HG02610 (cell line): ENCODE measurements around the gene CUTA.
"Not testable (repeated sequence)": the region's sequence is repeated elsewhere in the genome, so short reads cannot be mapped to it uniquely, and the experiment has no call there.

Experiments used
- ATAC-seq: cut with Tn5 transposase; IDR thresholded peaks from one replicate; pipeline ENCODE4 v1.9.1; 2021; ENCODE audit warnings: mild to moderate bottlenecking, moderate library complexity; ENCODE audit not compliant: unreplicated experiment

CUTA gene

DNA sequence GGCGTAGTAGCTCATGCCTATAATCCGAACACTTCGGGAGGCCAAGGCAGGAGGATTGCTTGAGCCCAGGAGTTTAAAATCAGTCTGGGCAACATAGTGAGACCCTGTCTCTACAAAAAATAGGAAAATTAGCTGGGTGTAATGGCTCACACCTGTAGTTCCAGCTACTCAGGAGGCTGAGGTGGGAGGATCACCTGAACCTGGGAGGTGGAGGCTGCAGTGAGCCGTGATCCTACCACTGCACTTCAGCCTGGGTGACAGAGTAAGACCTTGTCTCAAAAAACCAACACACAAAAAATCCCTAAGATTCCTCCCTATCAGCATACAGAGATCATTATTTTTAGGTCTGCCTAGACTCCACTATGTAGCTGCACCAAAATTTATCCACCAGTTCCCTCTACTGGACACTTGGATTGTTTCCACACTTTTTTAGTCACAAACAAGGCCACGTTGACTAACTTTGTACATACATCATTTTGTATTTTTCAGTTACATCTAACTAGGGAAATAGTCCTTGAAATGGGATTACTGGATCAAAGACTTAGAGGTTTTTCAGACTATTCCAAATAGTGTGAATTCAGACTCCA, 10.7 kb downstream of the CUTA start:
- ATAC-seq: no peak

DNA sequence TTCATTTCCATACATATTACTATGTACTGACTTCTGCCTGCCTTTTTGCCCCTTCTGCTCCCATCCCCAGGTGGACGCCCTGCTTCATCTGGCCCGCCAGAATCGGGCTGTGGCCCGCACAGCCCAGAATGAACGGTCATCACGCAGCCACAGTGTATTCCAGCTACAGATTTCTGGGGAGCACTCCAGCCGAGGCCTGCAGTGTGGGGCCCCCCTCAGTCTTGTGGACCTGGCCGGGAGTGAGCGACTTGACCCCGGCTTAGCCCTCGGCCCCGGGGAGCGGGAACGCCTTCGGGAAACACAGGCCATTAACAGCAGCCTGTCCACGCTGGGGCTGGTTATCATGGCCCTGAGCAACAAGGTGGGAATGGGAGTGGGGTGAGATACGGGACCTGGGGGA, 11.8 kb downstream of the CUTA start:
- ATAC-seq: no peak

DNA sequence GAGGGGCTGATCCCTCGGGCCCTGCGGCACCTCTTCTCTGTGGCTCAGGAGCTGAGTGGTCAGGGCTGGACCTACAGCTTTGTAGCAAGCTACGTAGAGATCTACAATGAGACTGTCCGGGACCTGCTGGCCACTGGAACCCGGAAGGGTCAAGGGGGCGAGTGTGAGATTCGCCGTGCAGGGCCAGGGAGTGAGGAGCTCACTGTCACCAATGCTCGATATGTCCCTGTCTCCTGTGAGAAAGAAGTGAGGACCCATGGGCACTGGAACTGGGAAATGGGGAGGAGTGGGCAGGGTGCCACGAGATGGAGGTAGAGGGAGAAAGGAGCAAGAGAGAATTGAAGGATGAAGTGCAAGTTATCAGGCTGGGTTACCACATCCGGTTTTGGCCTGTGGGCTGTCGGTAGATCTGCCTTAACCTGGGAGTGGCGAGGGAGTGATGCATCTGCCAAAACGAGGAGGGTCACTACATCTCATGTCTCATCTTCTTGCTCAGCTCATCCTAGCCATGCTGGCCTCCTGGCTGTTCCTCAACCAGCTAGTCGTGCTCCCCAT, 12.4 kb downstream of the CUTA start:
- no peak for ATAC-seq

DNA sequence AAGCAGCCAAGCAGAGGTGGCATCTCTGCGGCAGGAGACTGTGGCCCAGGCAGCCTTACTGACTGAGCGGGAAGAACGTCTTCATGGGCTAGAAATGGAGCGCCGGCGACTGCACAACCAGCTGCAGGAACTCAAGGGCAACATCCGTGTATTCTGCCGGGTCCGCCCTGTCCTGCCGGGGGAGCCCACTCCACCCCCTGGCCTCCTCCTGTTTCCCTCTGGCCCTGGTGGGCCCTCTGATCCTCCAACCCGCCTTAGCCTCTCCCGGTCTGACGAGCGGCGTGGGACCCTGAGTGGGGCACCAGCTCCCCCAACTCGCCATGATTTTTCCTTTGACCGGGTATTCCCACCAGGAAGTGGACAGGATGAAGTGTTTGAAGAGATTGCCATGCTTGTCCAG, 13.0 kb downstream of the CUTA start:
- no peak for ATAC-seq

DNA sequence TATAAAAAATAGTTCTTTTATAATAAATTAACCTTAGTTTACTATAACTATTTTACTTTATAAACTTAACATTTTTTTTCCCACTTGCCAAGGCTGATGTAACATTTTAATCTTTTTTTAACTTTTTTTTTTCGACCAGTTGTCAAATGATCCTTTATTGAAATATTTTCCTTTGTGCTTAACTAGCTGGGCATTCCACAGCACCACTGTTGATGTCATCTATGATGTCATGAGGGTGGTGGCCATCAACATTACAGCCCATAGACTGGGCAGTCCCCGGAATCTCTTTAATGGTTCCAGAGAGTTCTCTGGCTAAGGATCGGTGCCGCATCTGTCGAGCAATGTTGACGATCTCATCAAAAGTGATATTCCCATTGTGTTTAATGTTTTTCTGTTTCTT, 18.0 kb downstream of the CUTA start:
- ATAC-seq: not testable (repeated sequence)

DNA sequence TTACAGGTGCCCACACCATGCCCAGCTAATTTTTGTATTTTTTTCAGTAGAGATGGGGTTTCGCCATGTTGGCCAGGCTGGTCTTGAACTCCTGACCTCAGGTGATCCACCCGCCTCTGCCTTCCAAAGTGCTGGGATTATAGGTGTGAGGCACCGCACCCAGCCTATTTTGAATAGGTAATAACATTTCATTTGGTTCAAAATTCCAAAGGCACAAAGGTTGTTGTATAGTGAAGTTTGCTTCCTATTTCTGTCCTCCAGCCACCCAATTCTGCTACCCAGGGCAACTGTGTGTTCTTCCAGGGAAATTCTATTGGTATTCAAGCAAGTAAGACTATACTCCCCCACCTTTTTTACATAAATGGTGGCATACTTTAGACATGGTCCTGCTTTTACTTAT, 19.3 kb downstream of the CUTA start:
- ATAC-seq: not testable (repeated sequence)

DNA sequence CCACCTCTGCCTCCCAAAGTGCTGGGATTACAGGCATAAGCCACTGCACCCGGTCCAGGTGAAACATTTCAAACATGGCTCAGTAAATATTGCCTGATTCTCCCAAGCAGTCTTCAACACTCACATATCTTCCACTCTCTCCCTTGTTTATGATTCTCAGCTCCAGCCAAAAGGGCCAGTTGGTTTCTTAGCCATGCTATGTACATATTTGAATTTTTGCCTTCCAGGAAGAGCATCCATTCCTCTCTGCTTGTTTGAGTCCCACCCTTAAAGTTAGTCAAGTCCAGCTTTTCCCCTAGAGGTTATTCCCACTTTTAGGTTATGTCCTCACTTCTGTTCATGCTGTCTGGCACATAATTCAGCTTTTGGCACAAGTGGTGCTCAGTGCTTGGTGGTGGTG, 20.4 kb downstream of the CUTA start:
- ATAC-seq: no peak

DNA sequence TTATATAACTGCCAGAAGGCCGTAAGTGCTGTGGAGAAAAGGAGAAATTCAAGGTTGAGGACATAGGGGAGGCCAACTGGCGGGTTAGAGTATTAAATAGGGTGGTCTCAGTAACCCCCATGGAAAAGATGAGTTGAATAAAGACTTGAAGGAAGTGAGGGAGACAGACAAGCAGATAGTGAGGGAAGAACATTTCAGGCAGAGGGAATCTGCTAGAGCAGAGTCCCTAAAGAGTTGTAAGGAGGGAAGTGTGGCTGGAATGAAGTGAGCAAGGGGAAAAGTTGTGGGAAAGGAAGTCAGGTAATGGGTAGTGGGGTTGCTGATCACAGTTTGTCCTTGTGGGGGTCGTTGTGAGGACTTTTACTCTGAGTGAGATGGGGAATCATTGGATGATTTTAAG, 24.9 kb downstream of the CUTA start:
- no peak for ATAC-seq

DNA sequence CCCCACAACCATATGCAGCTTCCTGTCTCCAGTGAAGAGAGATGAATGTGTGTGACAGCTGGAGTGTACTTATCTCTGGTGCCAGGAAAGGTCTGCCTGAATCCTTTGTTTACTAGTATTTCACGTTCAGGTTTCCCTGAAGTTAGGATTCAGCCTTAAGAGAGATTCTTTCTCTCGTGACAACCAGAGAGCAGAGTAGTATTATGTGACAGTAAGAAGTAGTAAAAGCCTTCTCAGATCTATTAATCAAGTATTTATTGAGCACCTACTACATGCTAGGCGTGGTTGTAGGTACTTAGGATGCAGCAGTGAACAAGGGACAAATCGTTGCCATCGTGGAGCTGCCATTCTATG, 25.3 kb downstream of the CUTA start:
- ATAC-seq: no peak

DNA sequence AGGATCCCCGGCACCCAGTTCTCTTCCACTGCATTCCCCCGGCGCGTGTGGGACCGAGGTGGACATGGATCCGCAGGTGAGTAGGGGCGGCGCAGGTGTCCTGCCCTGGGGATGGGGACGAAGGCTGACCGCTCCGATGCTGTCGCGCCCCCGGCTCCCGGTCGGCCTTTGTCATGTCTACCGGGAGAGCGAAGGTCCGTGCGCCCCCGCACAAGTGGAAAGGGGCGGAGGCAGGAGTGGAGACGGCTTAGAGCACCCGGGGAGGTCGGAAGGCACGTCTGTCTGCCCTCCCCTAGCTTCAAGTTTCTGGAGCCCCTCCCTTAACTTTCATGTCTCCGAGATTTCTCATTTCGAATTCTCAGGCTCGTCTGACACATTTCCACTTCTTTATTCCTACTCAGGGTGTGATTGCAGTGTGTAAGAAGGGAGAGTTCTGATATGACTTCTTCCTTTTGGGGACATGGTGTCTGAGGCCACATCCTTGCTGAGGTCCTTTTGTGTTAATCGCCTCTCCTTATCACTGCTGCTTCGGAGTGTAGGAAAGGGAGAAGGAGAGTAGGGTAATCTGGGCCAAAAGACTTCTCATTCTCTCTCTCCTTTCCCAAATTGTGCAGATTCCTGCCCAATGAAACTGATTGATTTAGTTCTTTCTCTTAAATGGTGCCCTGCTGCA, 25.8 kb downstream of the CUTA start:
- ATAC-seq: peak; percentile 7

DNA sequence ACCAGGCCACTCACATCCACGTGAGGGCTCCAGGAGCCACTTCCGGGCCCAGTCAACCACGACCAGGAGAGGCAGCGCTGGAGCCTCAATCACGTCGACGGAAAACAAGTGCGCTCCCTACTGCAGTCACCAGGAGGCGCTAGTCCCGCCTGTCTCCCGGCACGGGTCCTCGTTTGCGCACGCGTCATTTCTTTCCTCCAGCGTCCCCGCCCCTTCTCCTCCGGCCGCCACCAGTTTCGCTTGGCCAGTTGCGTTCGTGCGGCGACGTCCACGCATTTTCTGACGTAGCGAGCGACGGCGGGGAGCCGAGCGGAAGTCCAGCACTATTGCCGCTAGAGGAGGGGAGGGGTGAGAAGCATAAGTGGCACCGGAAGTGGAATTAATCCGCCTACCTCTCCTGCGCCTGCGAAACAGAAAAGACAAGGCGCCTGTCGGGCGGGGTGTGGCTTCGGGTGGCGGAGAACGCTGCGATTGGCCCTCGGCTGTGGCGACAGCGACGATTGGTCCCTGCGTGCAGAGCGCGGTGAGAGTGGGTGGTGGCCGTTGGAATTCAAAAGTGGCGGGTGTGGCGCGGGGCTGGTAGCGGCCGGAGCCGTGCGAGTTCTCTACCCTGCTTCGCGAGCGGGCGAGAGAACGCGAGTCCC, 26.5 kb downstream of the CUTA start, which contains the start of gene KIFC1:
Gene KIFC1 (plus strand): TSS at position 546 of the 644 bp plus-strand sequence. CDS start 163 bp downstream, outside the sequence.
- ATAC-seq: peak; percentile 88

DNA sequence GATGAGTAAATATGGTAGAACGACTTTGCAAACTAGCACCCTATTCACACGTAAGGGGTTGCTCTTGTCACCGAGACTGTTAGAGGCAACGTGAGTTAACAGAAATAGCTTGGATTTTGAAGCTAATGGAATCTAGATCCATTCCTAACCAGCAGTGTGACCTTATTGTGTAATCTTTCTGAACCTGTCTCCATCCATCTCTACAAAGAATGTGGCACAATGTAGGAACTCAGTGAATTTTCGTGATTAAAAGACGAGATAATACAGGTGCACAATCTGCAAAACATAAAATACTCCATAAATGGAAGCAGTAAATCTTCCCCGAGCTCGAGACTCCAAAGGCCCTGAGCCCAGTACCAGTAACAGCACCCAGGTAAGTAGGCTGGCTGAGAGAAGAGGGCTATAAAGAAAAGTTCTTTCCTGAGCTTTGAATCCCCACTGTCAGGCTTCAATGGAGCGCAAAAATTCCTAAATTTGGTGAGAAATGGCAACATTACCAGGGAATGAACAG, 27.1 kb downstream of the CUTA start:
- no peak for ATAC-seq

DNA sequence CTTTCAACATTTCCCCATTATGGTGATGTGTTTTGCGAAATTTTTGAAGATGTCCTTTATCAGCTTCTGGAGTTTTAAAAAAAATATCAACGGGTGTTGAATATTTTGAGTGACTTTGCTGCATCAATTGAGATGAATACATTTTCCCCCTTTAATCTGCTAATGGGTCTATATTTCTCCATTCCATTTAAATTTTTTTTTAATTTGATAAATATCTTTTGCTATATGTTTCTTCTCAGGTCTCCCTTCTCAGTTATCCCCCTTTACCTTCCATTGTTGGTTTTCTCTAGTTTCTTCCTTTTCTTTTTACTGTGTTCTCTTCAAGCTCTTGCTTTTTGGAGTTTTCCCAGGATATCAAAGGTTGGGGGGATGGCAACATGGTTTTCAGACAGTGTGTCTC, 27.7 kb downstream of the CUTA start:
- ATAC-seq: no peak

DNA sequence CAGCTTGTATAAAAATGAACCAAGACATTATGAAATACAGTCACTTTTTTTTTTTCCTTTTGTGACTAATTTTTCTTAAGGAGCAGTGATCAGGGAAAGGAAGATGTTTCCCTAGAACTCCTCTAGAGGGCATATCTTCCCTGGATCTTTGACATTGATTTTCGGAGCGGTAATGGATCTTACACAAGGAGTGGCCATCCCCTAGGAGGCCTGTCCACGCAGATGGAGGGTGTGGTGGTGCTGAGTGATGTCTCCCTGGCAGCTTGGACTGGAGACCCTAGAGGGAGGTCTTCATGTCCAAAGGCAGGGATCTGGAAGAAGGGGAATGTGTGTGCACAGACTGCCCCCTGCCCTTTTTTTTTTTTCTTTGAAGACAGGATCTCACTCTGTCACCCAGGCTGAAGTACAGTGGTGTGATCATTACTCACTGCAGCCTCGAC, 33.3 kb downstream of the CUTA start:
- ATAC-seq: no peak

DNA sequence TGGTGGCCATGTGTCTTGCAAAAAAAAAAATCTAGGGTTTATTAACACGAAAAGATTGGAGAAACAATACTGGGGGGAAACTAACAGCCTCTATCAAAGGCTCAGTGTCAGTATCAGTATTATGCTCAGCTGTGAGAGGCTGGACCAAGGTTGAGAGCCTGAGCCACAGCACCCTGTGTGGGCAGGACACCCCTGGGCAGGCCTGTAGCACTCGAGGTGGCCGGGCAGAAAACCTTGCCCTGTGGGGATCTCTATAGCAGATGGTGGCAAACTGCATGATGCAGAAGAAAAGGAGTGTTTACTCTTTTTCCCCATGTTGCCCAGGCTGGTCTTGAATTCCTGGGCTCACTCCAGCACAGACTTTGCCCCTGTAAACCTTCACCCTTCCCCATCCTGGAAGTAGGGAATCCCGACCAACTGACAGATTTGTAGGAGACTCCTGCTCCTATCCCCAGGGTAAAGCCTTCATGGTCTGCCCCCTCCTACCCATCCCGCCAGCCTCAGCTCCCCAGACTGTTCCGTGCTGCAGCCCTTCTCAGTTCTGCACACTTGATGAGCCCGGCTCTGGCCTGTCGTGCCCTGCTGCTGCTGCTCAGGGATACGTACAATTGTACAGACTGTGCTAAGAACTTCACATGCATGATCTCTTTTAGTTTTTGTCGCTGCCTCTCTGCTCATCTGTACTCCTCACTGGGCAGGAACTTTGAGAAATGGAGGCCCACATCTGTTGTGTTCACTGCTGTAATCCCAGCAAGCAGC, 34.3 kb downstream of the CUTA start:
- ATAC-seq: no peak

DNA sequence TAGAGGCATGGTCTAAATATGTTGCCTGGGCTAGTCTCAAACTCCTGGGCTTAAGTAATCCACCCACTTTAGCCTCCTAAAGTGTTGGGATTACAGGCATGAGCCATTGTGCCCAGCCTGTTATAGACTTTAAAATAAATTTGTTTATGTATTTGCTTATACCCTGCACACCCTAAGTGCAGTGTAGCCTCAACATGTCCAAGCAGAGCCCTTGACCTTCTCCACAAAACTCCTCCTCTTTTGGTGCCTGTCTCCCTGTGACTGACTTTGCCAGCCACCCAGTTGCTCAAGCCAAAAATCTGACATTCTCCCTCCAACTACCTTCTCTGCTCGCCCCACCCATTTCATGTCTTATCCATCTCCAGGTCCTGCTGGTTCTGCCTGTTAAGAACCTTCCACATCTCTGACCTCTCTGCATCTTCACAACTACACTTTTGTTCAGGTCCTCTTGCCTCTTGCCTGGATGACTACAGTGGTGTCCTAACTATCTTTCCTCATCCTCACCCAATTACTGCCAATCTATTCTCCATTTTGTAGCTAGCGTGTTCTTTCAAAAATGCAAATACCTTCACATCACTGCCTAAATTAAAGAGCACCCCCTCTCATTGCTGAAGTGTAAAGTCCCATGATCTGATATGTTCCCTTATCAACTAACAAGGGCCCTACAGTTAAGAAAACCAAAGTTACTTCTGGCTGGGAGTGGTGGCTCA, 37.5 kb downstream of the CUTA start:
- ATAC-seq: no peak

DNA sequence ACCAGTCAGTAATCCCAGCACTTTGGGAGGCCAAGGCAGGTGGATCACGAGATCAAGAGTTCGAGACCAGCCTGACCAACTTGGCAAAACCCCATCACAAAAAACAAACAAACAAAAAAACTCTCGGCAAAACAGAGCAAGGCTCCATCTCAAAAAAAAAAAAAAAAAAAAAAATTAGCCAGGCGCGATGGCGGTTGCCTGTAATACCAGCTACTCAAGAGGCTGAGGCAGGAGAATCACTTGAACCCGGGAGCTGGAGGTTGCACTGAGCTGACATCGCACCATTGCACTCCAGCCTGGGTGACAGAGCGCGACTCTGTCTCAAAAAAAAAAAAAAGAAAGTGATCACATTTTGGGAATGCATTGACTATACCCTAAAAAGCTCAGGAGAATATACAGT, 38.7 kb downstream of the CUTA start:
- not testable (repeated sequence) for ATAC-seq

DNA sequence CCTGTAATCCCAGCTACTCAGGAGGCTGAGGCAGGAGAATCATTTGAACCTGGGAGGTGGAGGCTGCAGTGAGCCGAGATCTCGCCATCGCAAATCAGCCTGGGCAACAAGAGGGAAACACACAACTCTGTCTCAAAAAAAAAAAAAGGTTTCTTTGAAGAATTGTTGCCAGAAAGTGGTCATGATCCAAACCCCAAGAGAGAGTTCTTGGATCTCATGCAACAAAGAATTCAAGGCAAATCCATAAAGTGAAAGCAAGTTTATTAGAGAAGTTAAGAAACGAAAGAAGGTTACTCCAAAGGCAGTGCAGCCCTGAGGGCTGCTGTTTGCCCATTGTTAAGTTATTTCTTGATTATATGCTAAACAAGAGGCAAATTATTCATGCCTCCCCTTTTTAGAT, 40.7 kb downstream of the CUTA start:
- ATAC-seq: no peak

DNA sequence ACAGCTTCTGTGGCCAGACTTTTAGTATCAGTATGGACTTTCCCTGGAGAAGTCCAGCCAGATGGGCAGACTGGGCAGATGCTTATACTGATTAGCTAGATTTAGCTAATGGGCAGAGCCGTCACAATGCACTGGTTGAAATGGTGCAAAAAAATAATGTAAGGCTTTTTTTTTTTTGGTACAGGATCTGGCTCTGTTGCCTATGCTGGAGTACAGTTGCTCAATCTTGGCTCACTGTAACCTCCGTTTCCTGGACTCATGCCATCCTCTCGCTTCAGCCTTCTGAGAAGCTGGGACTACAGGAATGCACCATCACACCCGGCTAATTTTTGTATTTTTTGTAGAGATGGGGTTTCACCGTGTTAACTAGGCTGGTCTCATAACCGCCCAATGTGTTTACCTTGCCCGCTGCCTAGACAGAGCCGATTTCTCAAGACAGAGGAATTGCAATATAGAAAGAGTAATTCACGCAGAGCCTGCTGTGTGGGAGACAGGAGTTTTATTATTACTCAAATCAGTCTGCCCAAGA, 42.7 kb downstream of the CUTA start:
- no peak for ATAC-seq
